Measurements from ENCODE around the gene CASP10. TPM values are rescaled to one million over a fixed set of nuclear protein-coding genes. Genes with fewer than 3 reads are reported as not detected.

Gene CASP10
- total and polyA plus RNA-seq, 2 of the 13 experiments (the other 11 are each of a cell fraction or from before 2014, with no cell fraction given): 22.2 to 23.8 TPM

- BruUV-seq (replicated peaks): no TSS peak
- H3K9me3 ChIP-seq (ENCODE audit: low read length): no peaks in the 10 kb centered on the region
- WGBS (ENCODE audit: low lambda C conversion rate): 64% methylated on average over 3 of the region's 3 CpGs
- no peak overlapping the region for H2AFZ ChIP-seq (ENCODE audit: low read length)
- ChIA-PET POLR2A (interaction anchor here (0.7 to 3.0 kb wide), 5 partner anchors 10 to 331 kb away, joined by 3 to 26 read pairs (median 13); partner anchors contain the start of genes CASP10 and CLK1), CTCF (ENCODE audit: low intra/inter-chr PET ratio, low total read pairs) (no interaction called here)
- in situ Hi-C loops (cut with HindIII; ENCODE audit: extremely low pct_ligation_motif_present, low pct_unique_long_range_greater_than_20kb) (no loop called here), intact Hi-C loops (cut with micrococcal nuclease; ENCODE audit: unreplicated experiment) (no loop called here)
- no peaks in the 10 kb centered on the region for H4K20me1 ChIP-seq (ENCODE audit: insufficient read depth, low read length)
- no peak overlapping the region for H3K4me2 ChIP-seq (ENCODE audit: low read depth, low read length)
- FAIRE-seq: no peak
- no peak overlapping the region for H3K4me3 ChIP-seq (replicated peaks in 1 of 3; ENCODE audit: insufficient read depth in 1 of 3, low read depth in 2 of 3, low read length in 3 of 3)
- peaks cover 7% of the 10 kb centered on the region for H3K79me2 ChIP-seq (ENCODE audit: insufficient read depth, low read length)
- no peak overlapping the region; the same call in 1 of the 2 replicates for H3K9ac ChIP-seq (ENCODE audit: insufficient read depth, low read depth, low read length)
- H3K27me3 ChIP-seq (ENCODE audit: control insufficient read depth in 1 of 2, insufficient read depth in 2 of 2, low read length in 2 of 2): no peaks in the 10 kb centered on the region
- H3K27ac ChIP-seq (ENCODE audit: extremely low read length, insufficient read depth, low read length): peak overlapping the region; percentile 60
- H3K36me3 ChIP-seq (replicated peaks in 1 of 2; ENCODE audit: control insufficient read depth in 1 of 2, insufficient read depth in 2 of 2, low read length in 2 of 2): peaks cover 19 to 57% of the 10 kb centered on the region in 2 experiments
- DNase-seq (ENCODE audit: low spot score): no peak
- peak; percentile 65 for ATAC-seq
- peaks cover 41% of the 10 kb centered on the region for H3K4me1 ChIP-seq (ENCODE audit: insufficient read depth, low read length)
- peak; percentile 76 for TF ChIP-seq KAT2B (IDR thresholded peaks at IDR 0.05; ENCODE audit: borderline replicate concordance, low read depth, low read length)
- TF ChIP-seq GATAD2A (CRISPR knock-in tag; IDR thresholded peaks at IDR 0.05): peak; percentile 26; the same call in 1 of the 2 replicates
- no peak for TF ChIP-seq JUND (CRISPR knock-in tag; IDR thresholded peaks at IDR 0.05)
- no peak for TF ChIP-seq TRIM24 (CRISPR knock-in tag; IDR thresholded peaks at IDR 0.05)
- no peak for TF ChIP-seq RFX5 (IDR thresholded peaks at IDR 0.05; ENCODE audit: low read depth, low read length)
- TF ChIP-seq AHDC1 (CRISPR knock-in tag; IDR thresholded peaks at IDR 0.05; ENCODE audit: borderline replicate concordance): 0 out of 2 replicates have a peak, but pooled peaks have one; percentile 32
- TF ChIP-seq SOX13 (IDR thresholded peaks at IDR 0.05): no peak
- TF ChIP-seq SOX13 (CRISPR knock-in tag; conservative IDR thresholded peaks at IDR 0.05 in 1 of 2, IDR thresholded peaks at IDR 0.05 in 1 of 2): no peak
- TF ChIP-seq NR2F6 (IDR thresholded peaks at IDR 0.05): peak; percentile 10; the same call in 1 of the 2 replicates
- TF ChIP-seq NR2F6 (CRISPR knock-in tag; IDR thresholded peaks at IDR 0.05): no peak
- no peak for TF ChIP-seq TBX2 (CRISPR knock-in tag; IDR thresholded peaks at IDR 0.05; ENCODE audit: borderline replicate concordance)
- TF ChIP-seq, protein P1, sequence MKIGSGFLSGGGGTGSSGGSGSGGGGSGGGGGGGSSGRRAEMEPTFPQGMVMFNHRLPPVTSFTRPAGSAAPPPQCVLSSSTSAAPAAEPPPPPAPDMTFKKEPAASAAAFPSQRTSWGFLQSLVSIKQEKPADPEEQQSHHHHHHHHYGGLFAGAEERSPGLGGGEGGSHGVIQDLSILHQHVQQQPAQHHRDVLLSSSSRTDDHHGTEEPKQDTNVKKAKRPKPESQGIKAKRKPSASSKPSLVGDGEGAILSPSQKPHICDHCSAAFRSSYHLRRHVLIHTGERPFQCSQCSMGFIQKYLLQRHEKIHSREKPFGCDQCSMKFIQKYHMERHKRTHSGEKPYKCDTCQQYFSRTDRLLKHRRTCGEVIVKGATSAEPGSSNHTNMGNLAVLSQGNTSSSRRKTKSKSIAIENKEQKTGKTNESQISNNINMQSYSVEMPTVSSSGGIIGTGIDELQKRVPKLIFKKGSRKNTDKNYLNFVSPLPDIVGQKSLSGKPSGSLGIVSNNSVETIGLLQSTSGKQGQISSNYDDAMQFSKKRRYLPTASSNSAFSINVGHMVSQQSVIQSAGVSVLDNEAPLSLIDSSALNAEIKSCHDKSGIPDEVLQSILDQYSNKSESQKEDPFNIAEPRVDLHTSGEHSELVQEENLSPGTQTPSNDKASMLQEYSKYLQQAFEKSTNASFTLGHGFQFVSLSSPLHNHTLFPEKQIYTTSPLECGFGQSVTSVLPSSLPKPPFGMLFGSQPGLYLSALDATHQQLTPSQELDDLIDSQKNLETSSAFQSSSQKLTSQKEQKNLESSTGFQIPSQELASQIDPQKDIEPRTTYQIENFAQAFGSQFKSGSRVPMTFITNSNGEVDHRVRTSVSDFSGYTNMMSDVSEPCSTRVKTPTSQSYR (CRISPR knock-in tag; IDR thresholded peaks at IDR 0.05; ENCODE audit: borderline replicate concordance): no peak
- peak; percentile 16; the same call in 1 of the 2 replicates for TF ChIP-seq STAT6 (CRISPR knock-in tag; IDR thresholded peaks at IDR 0.05; ENCODE audit: borderline replicate concordance)
- peak; percentile 64; the same call in 1 of the 2 replicates for TF ChIP-seq CREM (IDR thresholded peaks at IDR 0.05)
- no peak for TF ChIP-seq CREM (CRISPR knock-in tag; IDR thresholded peaks at IDR 0.05)
Measured at GRCh38 chr2:201195331-201195730, 12.4 kb downstream of the CASP10 start.

Measured in HepG2 (cell line).